ENCODE data around the gene FRMD3. TPM values are rescaled to one million over a fixed set of nuclear protein-coding genes. Genes with fewer than 3 reads are reported as not detected.

Gene FRMD3
- total RNA-seq, 1 donor from 2014 or later: 0.65 TPM

DNA sequence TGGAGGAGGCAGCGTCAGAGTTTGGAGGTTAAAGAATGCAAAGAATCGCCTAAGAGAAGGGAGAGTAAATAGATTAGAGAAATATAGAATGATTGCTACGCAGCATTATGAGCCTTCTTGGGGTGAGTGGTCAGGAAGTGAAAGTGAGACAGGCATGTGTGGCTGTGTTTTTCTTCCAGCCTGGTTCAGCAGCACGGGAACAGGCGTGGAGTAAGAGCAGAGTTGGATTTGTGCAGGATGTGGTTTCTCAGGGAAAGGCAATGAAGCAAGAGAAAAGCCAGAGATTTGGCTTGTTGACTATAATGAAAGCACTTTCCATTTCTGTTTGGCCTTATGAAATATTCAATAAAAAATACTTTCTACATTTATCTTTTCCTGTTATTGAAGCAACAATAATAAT is 34.3 kb upstream of the FRMD3 start:
- Mint-ChIP-seq H3K36me3 (ENCODE audit: insufficient read depth) (peaks cover under 1% of the 10 kb centered on the region), H3K4me1 (ENCODE audit: low read depth) (no peaks in the 10 kb centered on the region), H3K27me3 (no peaks in the 10 kb centered on the region), H3K27ac (no peak overlapping the region), H3K4me3 (ENCODE audit: low read depth) (no peak overlapping the region), H3K9me3 (ENCODE audit: low read depth) (peaks cover 10% of the 10 kb centered on the region)
- no peak for DNase-seq (ENCODE audit: low spot score, unreplicated experiment)
- TF ChIP-seq CTCF (IDR thresholded peaks at IDR 0.05; ENCODE audit: unreplicated experiment): no peak

GRCh38 chr9:83570359-83570758 is 32.2 kb upstream of the FRMD3 start:
- no peaks in the 10 kb centered on the region for H3K4me1 Mint-ChIP-seq (ENCODE audit: low read depth)
- no peaks in the 10 kb centered on the region for H3K27me3 Mint-ChIP-seq
- no peak for TF ChIP-seq CTCF (IDR thresholded peaks at IDR 0.05; ENCODE audit: unreplicated experiment)
- H3K9me3 Mint-ChIP-seq (ENCODE audit: low read depth): peaks cover 4% of the 10 kb centered on the region
- peaks cover 1% of the 10 kb centered on the region for H3K36me3 Mint-ChIP-seq (ENCODE audit: insufficient read depth)
- H3K27ac Mint-ChIP-seq: no peak overlapping the region
- no peak overlapping the region for H3K4me3 Mint-ChIP-seq (ENCODE audit: low read depth)
- DNase-seq (ENCODE audit: low spot score, unreplicated experiment): no peak

- Mint-ChIP-seq H3K27ac (no peak overlapping the region), H3K4me3 (ENCODE audit: low read depth) (no peak overlapping the region), H3K9me3 (ENCODE audit: low read depth) (peaks cover 4% of the 10 kb centered on the region), H3K27me3 (no peaks in the 10 kb centered on the region), H3K4me1 (ENCODE audit: low read depth) (no peaks in the 10 kb centered on the region), H3K36me3 (ENCODE audit: insufficient read depth) (peaks cover 1% of the 10 kb centered on the region)
- no peak for TF ChIP-seq CTCF (IDR thresholded peaks at IDR 0.05; ENCODE audit: unreplicated experiment)
- no peak for DNase-seq (ENCODE audit: low spot score, unreplicated experiment)
Observed at GRCh38 chr9:83569326-83569725, 31.1 kb upstream of the FRMD3 start.

DNA sequence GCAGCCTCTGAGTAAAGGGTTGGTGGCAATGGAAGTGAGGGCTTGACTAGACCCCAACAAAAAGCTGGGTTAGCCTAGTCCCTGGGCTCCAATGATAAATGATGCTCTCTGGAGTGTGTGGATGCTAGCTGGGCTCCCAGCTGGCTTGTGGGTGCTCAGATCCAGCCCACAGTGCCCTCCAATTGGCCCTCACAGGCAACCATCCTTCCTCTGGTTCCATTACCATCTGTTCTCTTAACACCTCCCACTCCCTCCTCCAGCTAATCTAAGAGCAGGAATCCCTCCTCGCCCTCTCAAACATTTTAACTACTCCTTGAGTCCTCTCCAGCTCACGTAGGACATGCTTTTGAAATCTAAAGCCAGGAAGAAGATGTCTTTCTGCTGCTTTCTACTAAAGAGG is 25.2 kb upstream of the FRMD3 start:
- Mint-ChIP-seq H3K36me3 (ENCODE audit: insufficient read depth) (peaks cover 1% of the 10 kb centered on the region), H3K27me3 (peaks cover 6% of the 10 kb centered on the region), H3K27ac (no peak overlapping the region), H3K9me3 (ENCODE audit: low read depth) (peaks cover 4% of the 10 kb centered on the region), H3K4me3 (ENCODE audit: low read depth) (no peak overlapping the region), H3K4me1 (ENCODE audit: low read depth) (no peaks in the 10 kb centered on the region)
- DNase-seq (ENCODE audit: low spot score, unreplicated experiment): no peak
- TF ChIP-seq CTCF (IDR thresholded peaks at IDR 0.05; ENCODE audit: unreplicated experiment): no peak

DNA sequence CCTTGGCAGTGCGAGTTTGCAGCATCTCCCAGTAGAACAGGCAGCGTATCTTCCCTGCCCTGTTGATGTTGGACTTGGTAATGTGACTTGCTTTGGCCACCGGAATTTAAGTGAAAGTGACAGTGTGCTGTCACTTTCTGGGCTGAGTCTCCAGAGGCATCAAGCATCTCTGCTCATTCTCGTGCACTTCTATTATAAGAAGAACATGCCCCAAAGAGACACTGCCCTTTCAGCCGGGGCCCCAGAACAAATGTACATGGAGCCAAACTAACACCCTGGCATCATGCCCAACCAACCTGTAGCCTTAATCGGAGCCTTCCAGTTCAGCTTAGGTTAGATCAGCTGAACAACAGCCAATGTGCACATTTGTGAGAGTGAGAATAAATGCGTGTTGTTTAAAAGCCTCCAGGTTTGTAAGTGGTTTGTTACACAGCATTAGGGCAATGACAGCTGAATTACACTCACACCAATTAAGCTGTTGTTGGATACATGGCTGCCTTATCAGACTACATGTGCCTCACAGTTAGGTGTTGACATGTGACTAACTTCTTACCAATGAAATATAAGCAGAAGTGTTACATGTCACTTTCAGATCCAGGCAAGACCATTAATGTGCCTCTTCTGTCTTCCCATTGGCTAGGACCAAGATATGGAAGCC is 22.1 kb upstream of the FRMD3 start:
- no peak overlapping the region for H3K27ac Mint-ChIP-seq
- H3K36me3 Mint-ChIP-seq (ENCODE audit: insufficient read depth): no peaks in the 10 kb centered on the region
- H3K27me3 Mint-ChIP-seq: peaks cover 6% of the 10 kb centered on the region
- TF ChIP-seq CTCF (IDR thresholded peaks at IDR 0.05; ENCODE audit: unreplicated experiment): no peak
- no peak overlapping the region for H3K4me3 Mint-ChIP-seq (ENCODE audit: low read depth)
- DNase-seq (ENCODE audit: low spot score, unreplicated experiment): no peak
- no peaks in the 10 kb centered on the region for H3K4me1 Mint-ChIP-seq (ENCODE audit: low read depth)
- H3K9me3 Mint-ChIP-seq (ENCODE audit: low read depth): no peaks in the 10 kb centered on the region

Measured in progenitor cell of endocrine pancreas (in vitro differentiated cells).